ENCODE measurements around the gene KLHL15.
A peak's percentile ranks its signal among the peaks of the same experiment; 100 is the strongest.

Gene KLHL15

DNA sequence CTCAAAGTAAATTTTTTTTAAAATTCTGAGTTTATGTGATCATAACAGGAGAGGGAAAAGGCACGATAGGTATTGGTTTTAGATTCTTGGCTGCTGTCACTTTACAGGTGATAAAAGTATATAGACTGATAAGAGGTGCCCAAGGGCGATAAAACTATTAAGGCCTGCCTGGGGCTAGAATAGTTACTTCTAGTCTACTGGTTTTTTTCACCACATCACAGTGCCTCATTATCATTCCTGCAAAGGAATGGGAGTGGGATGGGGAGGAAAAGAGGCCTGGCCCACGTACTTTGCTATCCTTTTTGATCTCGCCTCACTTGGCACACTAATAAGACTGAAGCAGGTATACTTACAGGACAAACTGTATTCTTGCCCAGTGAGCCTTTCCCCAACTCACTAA is 72.6 kb downstream of the KLHL15 start:
- H3K79me2 ChIP-seq (ENCODE audit: control insufficient read depth, insufficient read depth, low read length), result no peaks in the 10 kb centered on the region
- no peaks in the 10 kb centered on the region for H3K27me3 ChIP-seq (ENCODE audit: insufficient read depth, low read length, poor library complexity)
- no peaks in the 10 kb centered on the region for H3K79me1 ChIP-seq (ENCODE audit: low read length)
- no peaks in the 10 kb centered on the region for H3K4me1 ChIP-seq (ENCODE audit: control insufficient read depth, low read depth, low read length)
- no peak overlapping the region for H3K4me3 ChIP-seq (ENCODE audit: low read length)
- H3K23ac ChIP-seq (ENCODE audit: low read length), result no peak overlapping the region
- no peak overlapping the region for H2BK15ac ChIP-seq (replicated peaks; ENCODE audit: low read depth)
- H2AK5ac ChIP-seq (ENCODE audit: low read length), result no peak overlapping the region
- WGBS (ENCODE audit: extremely low coverage, insufficient coverage, low lambda C conversion rate), result no CpG with 5 or more reads among the region's 4 CpGs
- H3K4me2 ChIP-seq (ENCODE audit: low read length), result no peak overlapping the region
- DNase-seq, result peak; percentile 48
- H4K8ac ChIP-seq (ENCODE audit: low read depth, low read length), result no peak overlapping the region
- no peak overlapping the region for H3K4ac ChIP-seq (ENCODE audit: low read depth, low read length)
- no peak overlapping the region for H3K56ac ChIP-seq (ENCODE audit: low read length)
- no peak overlapping the region for H4K5ac ChIP-seq (ENCODE audit: low read length)
- H3K18ac ChIP-seq (ENCODE audit: low read length), result no peak overlapping the region
- no peak overlapping the region for H2BK120ac ChIP-seq (ENCODE audit: low read depth, low read length)
- no peak overlapping the region for H3K9ac ChIP-seq (ENCODE audit: low read length)
- no peaks in the 10 kb centered on the region for H3K36me3 ChIP-seq (ENCODE audit: control insufficient read depth, insufficient read depth, low read length)
- no peak overlapping the region for H2BK5ac ChIP-seq (ENCODE audit: low read length)
- no peak overlapping the region for H3K27ac ChIP-seq (ENCODE audit: low read depth, low read length)

DNA sequence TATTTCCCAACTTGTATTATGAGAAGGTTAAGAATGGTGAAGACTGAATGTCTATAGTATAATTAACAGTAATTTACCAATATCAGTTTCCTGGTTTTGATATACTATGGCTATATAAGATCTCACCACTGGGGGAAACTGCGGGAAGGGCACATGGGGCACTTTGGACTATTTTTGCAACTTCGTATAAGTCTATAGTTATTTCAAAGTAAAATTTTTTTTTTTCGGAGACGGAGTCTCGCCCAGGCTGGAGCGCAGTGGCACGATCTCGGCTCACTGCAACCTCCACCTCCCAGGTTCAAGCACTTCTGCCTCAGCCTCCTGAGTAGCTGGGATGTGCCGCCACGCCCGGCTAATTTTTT is 73.1 kb downstream of the KLHL15 start:
- Histone ChIP-seq H2BK5ac (ENCODE audit: low read length) (no peak overlapping the region), H3K18ac (ENCODE audit: low read length) (no peak overlapping the region), H2BK120ac (ENCODE audit: low read depth, low read length) (no peak overlapping the region), H3K23ac (ENCODE audit: low read length) (no peak overlapping the region), H3K27me3 (ENCODE audit: insufficient read depth, low read length, poor library complexity) (no peaks in the 10 kb centered on the region), H3K27ac (ENCODE audit: low read depth, low read length) (no peak overlapping the region), H4K5ac (ENCODE audit: low read length) (no peak overlapping the region), H3K56ac (ENCODE audit: low read length) (no peak overlapping the region), H3K4ac (ENCODE audit: low read depth, low read length) (no peak overlapping the region), H2BK15ac (replicated peaks; ENCODE audit: low read depth) (no peak overlapping the region), H4K8ac (ENCODE audit: low read depth, low read length) (no peak overlapping the region), H3K4me3 (ENCODE audit: low read length) (no peak overlapping the region), H3K36me3 (ENCODE audit: control insufficient read depth, insufficient read depth, low read length) (no peaks in the 10 kb centered on the region), H3K4me2 (ENCODE audit: low read length) (no peak overlapping the region), H3K79me1 (ENCODE audit: low read length) (no peaks in the 10 kb centered on the region), H3K9ac (ENCODE audit: low read length) (no peak overlapping the region), H3K4me1 (ENCODE audit: control insufficient read depth, low read depth, low read length) (no peaks in the 10 kb centered on the region), H3K79me2 (ENCODE audit: control insufficient read depth, insufficient read depth, low read length) (no peaks in the 10 kb centered on the region), H2AK5ac (ENCODE audit: low read length) (no peak overlapping the region)
- no peak for DNase-seq
- WGBS (ENCODE audit: extremely low coverage, insufficient coverage, low lambda C conversion rate), result no CpG with 5 or more reads among the region's 11 CpGs

DNA sequence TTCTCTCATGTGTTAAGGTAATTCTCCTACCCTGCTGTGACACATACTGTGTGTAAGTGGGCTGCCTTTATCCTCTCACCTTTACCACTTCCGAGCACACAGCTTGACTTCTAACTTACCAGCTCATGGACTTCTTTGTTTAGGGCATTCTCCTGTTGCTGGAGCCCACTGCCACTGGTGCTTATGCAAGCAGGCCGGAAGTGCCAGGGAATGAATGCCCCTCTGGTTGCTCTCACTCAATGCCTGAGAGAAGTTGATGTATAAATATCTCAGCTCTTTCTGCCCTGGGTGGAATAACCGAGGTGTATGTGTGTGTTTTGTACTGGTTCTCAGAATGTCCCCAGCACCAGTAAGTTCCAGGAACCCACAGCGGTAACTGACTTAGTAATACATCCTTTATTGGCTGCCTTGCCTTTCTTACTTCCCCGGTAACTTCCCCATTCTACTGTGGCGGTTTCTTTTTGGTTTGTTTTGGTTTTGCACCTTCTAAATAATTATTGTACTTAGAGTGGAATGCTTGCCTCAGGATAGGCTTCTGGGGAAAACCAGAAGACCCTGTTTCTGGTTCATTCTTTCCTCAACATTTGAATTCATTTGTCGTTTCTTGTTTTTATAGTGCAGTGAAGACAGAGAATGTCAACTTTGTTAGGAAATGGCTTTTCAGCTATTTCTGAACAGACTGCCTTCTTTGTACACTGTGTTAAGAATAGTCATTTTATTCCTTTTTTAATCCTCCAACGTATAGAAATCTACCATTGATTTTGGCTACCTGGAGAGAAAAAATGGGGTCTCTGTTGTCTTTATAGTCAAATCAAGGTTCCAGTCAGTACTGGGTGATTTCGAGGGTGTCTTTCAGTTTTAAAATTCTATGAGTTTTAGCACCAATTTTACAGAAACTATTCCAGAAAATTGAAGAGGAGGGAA is 73.7 kb downstream of the KLHL15 start:
- no peak overlapping the region for H3K23ac ChIP-seq (ENCODE audit: low read length)
- peak overlapping the region; percentile 35 for H3K56ac ChIP-seq (ENCODE audit: low read length)
- no peak overlapping the region for H3K4me2 ChIP-seq (ENCODE audit: low read length)
- H3K18ac ChIP-seq (ENCODE audit: low read length), result no peak overlapping the region
- no peak overlapping the region for H4K8ac ChIP-seq (ENCODE audit: low read depth, low read length)
- H3K79me1 ChIP-seq (ENCODE audit: low read length), result no peaks in the 10 kb centered on the region
- no CpG with 5 or more reads among the region's 9 CpGs for WGBS (ENCODE audit: extremely low coverage, insufficient coverage, low lambda C conversion rate)
- H3K79me2 ChIP-seq (ENCODE audit: control insufficient read depth, insufficient read depth, low read length), result no peaks in the 10 kb centered on the region
- DNase-seq, result peak; percentile 76
- no peak overlapping the region for H2BK5ac ChIP-seq (ENCODE audit: low read length)
- no peak overlapping the region for H3K4me3 ChIP-seq (ENCODE audit: low read length)
- no peak overlapping the region for H4K5ac ChIP-seq (ENCODE audit: low read length)
- no peaks in the 10 kb centered on the region for H3K36me3 ChIP-seq (ENCODE audit: control insufficient read depth, insufficient read depth, low read length)
- no peaks in the 10 kb centered on the region for H3K4me1 ChIP-seq (ENCODE audit: control insufficient read depth, low read depth, low read length)
- no peaks in the 10 kb centered on the region for H3K27me3 ChIP-seq (ENCODE audit: insufficient read depth, low read length, poor library complexity)
- no peak overlapping the region for H2BK120ac ChIP-seq (ENCODE audit: low read depth, low read length)
- no peak overlapping the region for H2AK5ac ChIP-seq (ENCODE audit: low read length)
- H3K4ac ChIP-seq (ENCODE audit: low read depth, low read length), result no peak overlapping the region
- H2BK15ac ChIP-seq (replicated peaks; ENCODE audit: low read depth), result no peak overlapping the region
- H3K9ac ChIP-seq (ENCODE audit: low read length), result no peak overlapping the region
- no peak overlapping the region for H3K27ac ChIP-seq (ENCODE audit: low read depth, low read length)

DNA sequence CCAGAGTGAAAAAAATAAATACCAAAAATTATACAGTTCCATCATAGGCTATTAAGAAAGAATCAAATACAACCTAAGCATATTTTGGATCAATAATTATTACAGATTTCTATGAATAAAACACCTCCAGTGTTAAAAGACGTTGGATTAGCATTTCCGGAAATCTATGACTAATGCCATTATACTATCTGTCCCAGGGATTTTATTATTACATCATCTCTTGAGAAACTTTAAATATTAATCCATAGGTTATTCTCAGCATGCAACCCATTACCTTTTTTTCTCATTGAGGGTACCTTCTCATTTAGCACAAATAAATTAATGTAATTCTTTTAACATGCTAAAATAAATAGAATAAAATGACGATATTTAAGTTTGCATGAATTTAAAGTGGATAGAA is 74.6 kb downstream of the KLHL15 start:
- H3K36me3 ChIP-seq (ENCODE audit: control insufficient read depth, insufficient read depth, low read length), result no peaks in the 10 kb centered on the region
- H3K79me2 ChIP-seq (ENCODE audit: control insufficient read depth, insufficient read depth, low read length), result no peaks in the 10 kb centered on the region
- H3K4ac ChIP-seq (ENCODE audit: low read depth, low read length), result no peak overlapping the region
- no peak overlapping the region for H3K9ac ChIP-seq (ENCODE audit: low read length)
- no CpG with 5 or more reads among the region's 3 CpGs for WGBS (ENCODE audit: extremely low coverage, insufficient coverage, low lambda C conversion rate)
- H3K4me1 ChIP-seq (ENCODE audit: control insufficient read depth, low read depth, low read length), result no peaks in the 10 kb centered on the region
- no peak overlapping the region for H2BK15ac ChIP-seq (replicated peaks; ENCODE audit: low read depth)
- no peak overlapping the region for H2BK5ac ChIP-seq (ENCODE audit: low read length)
- no peak overlapping the region for H4K5ac ChIP-seq (ENCODE audit: low read length)
- H2BK120ac ChIP-seq (ENCODE audit: low read depth, low read length), result no peak overlapping the region
- DNase-seq, result no peak
- H3K4me3 ChIP-seq (ENCODE audit: low read length), result no peak overlapping the region
- H3K27ac ChIP-seq (ENCODE audit: low read depth, low read length), result no peak overlapping the region
- no peak overlapping the region for H2AK5ac ChIP-seq (ENCODE audit: low read length)
- no peak overlapping the region for H3K4me2 ChIP-seq (ENCODE audit: low read length)
- no peak overlapping the region for H3K56ac ChIP-seq (ENCODE audit: low read length)
- H4K8ac ChIP-seq (ENCODE audit: low read depth, low read length), result no peak overlapping the region
- no peak overlapping the region for H3K18ac ChIP-seq (ENCODE audit: low read length)
- no peaks in the 10 kb centered on the region for H3K79me1 ChIP-seq (ENCODE audit: low read length)
- H3K27me3 ChIP-seq (ENCODE audit: insufficient read depth, low read length, poor library complexity), result no peaks in the 10 kb centered on the region
- H3K23ac ChIP-seq (ENCODE audit: low read length), result no peak overlapping the region

DNA sequence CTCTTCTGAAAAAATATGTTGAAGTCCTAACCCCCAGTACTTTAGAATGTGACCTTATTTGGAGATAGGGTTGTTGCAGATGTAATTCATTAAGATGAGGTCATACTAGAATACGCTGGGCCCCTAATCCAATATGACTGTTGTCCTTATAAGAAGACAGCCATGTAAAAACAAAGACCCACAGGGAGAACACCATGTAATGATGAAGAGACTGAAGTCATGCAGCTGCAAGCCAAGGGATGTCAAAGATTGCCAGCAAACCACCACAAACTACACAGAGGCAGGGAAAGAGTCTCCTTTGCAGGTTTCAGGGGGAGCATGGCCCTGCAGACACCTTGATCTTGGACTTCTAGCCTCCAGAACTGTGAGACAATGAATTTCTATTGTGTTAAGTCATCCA is 81.8 kb downstream of the KLHL15 start:
- H3K36me3 ChIP-seq (ENCODE audit: control insufficient read depth, insufficient read depth, low read length), result no peaks in the 10 kb centered on the region
- H3K27ac ChIP-seq (ENCODE audit: low read depth, low read length), result no peak overlapping the region
- H3K79me1 ChIP-seq (ENCODE audit: low read length), result no peaks in the 10 kb centered on the region
- no peak for DNase-seq
- no peak overlapping the region for H3K23ac ChIP-seq (ENCODE audit: low read length)
- peak overlapping the region; percentile 0 for H3K4ac ChIP-seq (ENCODE audit: low read depth, low read length)
- no peak overlapping the region for H3K9ac ChIP-seq (ENCODE audit: low read length)
- no peak overlapping the region for H2BK15ac ChIP-seq (replicated peaks; ENCODE audit: low read depth)
- no peaks in the 10 kb centered on the region for H3K4me1 ChIP-seq (ENCODE audit: control insufficient read depth, low read depth, low read length)
- no peak overlapping the region for H2BK5ac ChIP-seq (ENCODE audit: low read length)
- no peaks in the 10 kb centered on the region for H3K79me2 ChIP-seq (ENCODE audit: control insufficient read depth, insufficient read depth, low read length)
- H3K4me3 ChIP-seq (ENCODE audit: low read length), result no peak overlapping the region
- H4K5ac ChIP-seq (ENCODE audit: low read length), result no peak overlapping the region
- no peak overlapping the region for H3K18ac ChIP-seq (ENCODE audit: low read length)
- no peaks in the 10 kb centered on the region for H3K27me3 ChIP-seq (ENCODE audit: insufficient read depth, low read length, poor library complexity)
- H4K8ac ChIP-seq (ENCODE audit: low read depth, low read length), result no peak overlapping the region
- H2AK5ac ChIP-seq (ENCODE audit: low read length), result no peak overlapping the region
- H2BK120ac ChIP-seq (ENCODE audit: low read depth, low read length), result no peak overlapping the region
- WGBS (ENCODE audit: extremely low coverage, insufficient coverage, low lambda C conversion rate), result no CpG with 5 or more reads among the region's 1 CpG
- H3K4me2 ChIP-seq (ENCODE audit: low read length), result no peak overlapping the region
- no peak overlapping the region for H3K56ac ChIP-seq (ENCODE audit: low read length)

DNA sequence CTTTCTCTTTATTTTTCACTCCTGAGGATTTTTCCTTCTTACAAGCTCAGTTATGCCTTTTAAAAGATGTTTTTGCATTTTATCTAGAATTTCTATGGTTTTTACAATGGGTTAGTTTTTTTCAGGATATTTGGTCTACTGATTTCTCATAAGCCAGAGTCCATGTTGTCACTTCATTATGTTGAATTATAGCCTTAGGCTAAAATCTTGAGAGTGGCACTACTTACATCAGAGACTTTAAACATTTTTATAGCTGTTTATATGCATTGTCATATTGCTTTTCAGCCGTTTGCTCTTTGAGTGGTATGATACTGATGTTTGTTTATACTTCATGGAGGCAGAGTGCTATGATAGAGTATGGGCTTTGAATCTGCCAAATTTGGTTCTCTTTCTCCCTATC is 82.8 kb downstream of the KLHL15 start:
- DNase-seq, result no peak
- Histone ChIP-seq H3K79me2 (ENCODE audit: control insufficient read depth, insufficient read depth, low read length) (no peaks in the 10 kb centered on the region), H3K4me2 (ENCODE audit: low read length) (no peak overlapping the region), H4K8ac (ENCODE audit: low read depth, low read length) (no peak overlapping the region), H3K27me3 (ENCODE audit: insufficient read depth, low read length, poor library complexity) (no peaks in the 10 kb centered on the region), H2AK5ac (ENCODE audit: low read length) (no peak overlapping the region), H3K18ac (ENCODE audit: low read length) (no peak overlapping the region), H2BK5ac (ENCODE audit: low read length) (no peak overlapping the region), H2BK15ac (replicated peaks; ENCODE audit: low read depth) (no peak overlapping the region), H3K36me3 (ENCODE audit: control insufficient read depth, insufficient read depth, low read length) (no peaks in the 10 kb centered on the region), H3K23ac (ENCODE audit: low read length) (no peak overlapping the region), H3K4ac (ENCODE audit: low read depth, low read length) (no peak overlapping the region), H4K5ac (ENCODE audit: low read length) (no peak overlapping the region), H3K79me1 (ENCODE audit: low read length) (no peaks in the 10 kb centered on the region), H3K4me3 (ENCODE audit: low read length) (no peak overlapping the region), H3K9ac (ENCODE audit: low read length) (no peak overlapping the region), H2BK120ac (ENCODE audit: low read depth, low read length) (no peak overlapping the region), H3K4me1 (ENCODE audit: control insufficient read depth, low read depth, low read length) (no peaks in the 10 kb centered on the region), H3K56ac (ENCODE audit: low read length) (no peak overlapping the region), H3K27ac (ENCODE audit: low read depth, low read length) (no peak overlapping the region)
- WGBS (ENCODE audit: extremely low coverage, insufficient coverage, low lambda C conversion rate), result no CpG with 5 or more reads among the region's 1 CpG

Measured in mesendoderm (in vitro differentiated cells).